GM11168 (cell line): ENCODE data around the gene ADARB2.
"Not testable (repeated sequence)": the region's sequence is repeated elsewhere in the genome, so short reads cannot be mapped to it uniquely, and the experiment has no call there.

ENCODE experiments used
- in situ Hi-C: fragments of 300-500 bp; cut with MboI; formaldehyde crosslinking; loops from one replicate; pipeline ENCODE4 v1.12.0; 2022; ENCODE audit warnings: low sequenced_read_pairs; ENCODE audit not compliant: unreplicated experiment

ADARB2 gene

GRCh38 chr10:1737222-1738061 lies at the start of gene ADARB2:
Gene ADARB2, minus strand, starts transcription at chr10:1737525.
- in situ Hi-C loops = no loop called here

GRCh38 chr10:1785835-1786234 lies 48.5 kb upstream of the ADARB2 start:
- in situ Hi-C loops = no loop called here

- in situ Hi-C loops = no loop called here
Observed at GRCh38 chr10:1782841-1783240, 45.5 kb upstream of the ADARB2 start.

GRCh38 chr10:1779796-1780195 lies 42.5 kb upstream of the ADARB2 start:
- in situ Hi-C loops = no loop called here

- in situ Hi-C loops = no loop called here
Observed at GRCh38 chr10:1778375-1778969, 41.1 kb upstream of the ADARB2 start.

GRCh38 chr10:1776127-1776662 lies 38.9 kb upstream of the ADARB2 start:
- in situ Hi-C loops = no loop called here

- in situ Hi-C loops = no loop called here
Observed at GRCh38 chr10:1774796-1775195, 37.5 kb upstream of the ADARB2 start.

- in situ Hi-C loops = not testable (repeated sequence)
Observed at GRCh38 chr10:1773204-1773603, 35.9 kb upstream of the ADARB2 start.

- in situ Hi-C loops = no loop called here
Observed at GRCh38 chr10:1766049-1766448, 28.7 kb upstream of the ADARB2 start.

- in situ Hi-C loops = no loop called here
Observed at GRCh38 chr10:1762076-1762475, 24.8 kb upstream of the ADARB2 start.

- in situ Hi-C loops = no loop called here
Observed at GRCh38 chr10:1754506-1755153, 17.3 kb upstream of the ADARB2 start.

- in situ Hi-C loops = no loop called here
Observed at GRCh38 chr10:1752153-1752552, 14.8 kb upstream of the ADARB2 start.

- in situ Hi-C loops = no loop called here
Observed at GRCh38 chr10:1747590-1748157, 10.3 kb upstream of the ADARB2 start.

- in situ Hi-C loops = no loop called here
Observed at GRCh38 chr10:1746796-1747195, 9.5 kb upstream of the ADARB2 start.

GRCh38 chr10:1745780-1746456 lies 8.6 kb upstream of the ADARB2 start:
- in situ Hi-C loops = no loop called here

GRCh38 chr10:1744524-1744923 lies 7.2 kb upstream of the ADARB2 start:
- in situ Hi-C loops = no loop called here

- in situ Hi-C loops = no loop called here
Observed at GRCh38 chr10:1743141-1743540, 5.8 kb upstream of the ADARB2 start.

- in situ Hi-C loops = no loop called here
Observed at GRCh38 chr10:1741450-1741849, 4.1 kb upstream of the ADARB2 start.

- in situ Hi-C loops = no loop called here
Observed at GRCh38 chr10:1739751-1740150, 2.4 kb upstream of the ADARB2 start.

GRCh38 chr10:1738950-1739349 lies 1.6 kb upstream of the ADARB2 start:
- in situ Hi-C loops = no loop called here

GRCh38 chr10:1736972-1737221 lies 428 bp downstream of the ADARB2 start:
- in situ Hi-C loops = no loop called here
